ENCODE data around the gene TCF12.
"Not testable (repeated sequence)": the region's sequence is repeated elsewhere in the genome, so short reads cannot be mapped to it uniquely, and the experiment has no call there.

The TCF12 gene

GRCh38 chr15:56980473-56980872, 62.0 kb downstream of the TCF12 start:
- no peak for DNase-seq

GRCh38 chr15:56981160-56981559, 62.7 kb downstream of the TCF12 start:
- DNase-seq, result no peak

GRCh38 chr15:56982987-56983386, 64.5 kb downstream of the TCF12 start:
- DNase-seq, result no peak

GRCh38 chr15:56984681-56985481, 66.4 kb downstream of the TCF12 start:
- DNase-seq, result no peak

GRCh38 chr15:56985856-56986255, 67.4 kb downstream of the TCF12 start:
- DNase-seq, result no peak

GRCh38 chr15:56987286-56987685, 68.8 kb downstream of the TCF12 start:
- DNase-seq, result no peak

- no peak for DNase-seq
Observed at GRCh38 chr15:56988219-56988618, 69.8 kb downstream of the TCF12 start.

GRCh38 chr15:56989411-56989924, 71.0 kb downstream of the TCF12 start:
- DNase-seq, result no peak

GRCh38 chr15:56991017-56991416, 72.6 kb downstream of the TCF12 start:
- no peak for DNase-seq

- DNase-seq, result no peak
Observed at GRCh38 chr15:56992725-56993124, 74.3 kb downstream of the TCF12 start.

- no peak for DNase-seq
Observed at GRCh38 chr15:56994280-56994679, 75.8 kb downstream of the TCF12 start.

- no peak for DNase-seq
Observed at GRCh38 chr15:56996093-56996492, 77.6 kb downstream of the TCF12 start.

GRCh38 chr15:56996746-56997470, 78.5 kb downstream of the TCF12 start:
- DNase-seq, result no peak

GRCh38 chr15:57003418-57003817, 85.0 kb downstream of the TCF12 start:
- no peak for DNase-seq

GRCh38 chr15:57005244-57005643, 86.8 kb downstream of the TCF12 start:
- no peak for DNase-seq

GRCh38 chr15:57007797-57008196, 89.4 kb downstream of the TCF12 start:
- not testable (repeated sequence) for DNase-seq

- no peak for DNase-seq
Observed at GRCh38 chr15:57010724-57011123, 92.3 kb downstream of the TCF12 start.

GRCh38 chr15:57012556-57012955, 94.1 kb downstream of the TCF12 start:
- DNase-seq, result no peak

- not testable (repeated sequence) for DNase-seq
Observed at GRCh38 chr15:57014896-57015295, 96.5 kb downstream of the TCF12 start.

- no peak for DNase-seq
Observed at GRCh38 chr15:57015360-57015759, 96.9 kb downstream of the TCF12 start.

- DNase-seq, result no peak
Observed at GRCh38 chr15:57015897-57016296, 97.5 kb downstream of the TCF12 start.

- no peak for DNase-seq
Observed at GRCh38 chr15:57017024-57017423, 98.6 kb downstream of the TCF12 start.

GRCh38 chr15:57018151-57018550, 99.7 kb downstream of the TCF12 start:
- no peak for DNase-seq

GRCh38 chr15:57019496-57020160, 101.2 kb downstream of the TCF12 start:
- DNase-seq, result no peak

Measured in stimulated activated CD4-positive, alpha-beta T cell treated with anti-CD3 and anti-CD28 coated beads, Interleukin-4, amount 100 ng/mL, for 1 hour (primary cell).